Ascending aorta (tissue), 2 donors: ENCODE data around the gene PARP8. TPM values are rescaled to one million over a fixed set of nuclear protein-coding genes. Genes with fewer than 3 reads are reported as not detected.

Experiments used
- DNase-seq, 2 donors: peaks; one replicate each; pipeline ENCODE4 v3.0.0-alpha.2; 2019; ENCODE audit warnings: low spot score in 2 of 2
- H3K27ac ChIP-seq, 2 donors: fragments of 200-600 bp; sonication (generic); one replicate each; pipeline ENCODE4 v1.5.1; 2016 to 2017; ENCODE audit warnings: mild to moderate bottlenecking in 1 of 2
- H3K27me3 ChIP-seq: fragments of 200-600 bp; sonication (generic); one replicate; pipeline ENCODE4 v1.5.1; 2017
- H3K36me3 ChIP-seq, 2 donors: fragments of 200-600 bp; sonication (generic); one replicate each; pipeline ENCODE4 v1.5.1; 2016
- H3K4me1 ChIP-seq, 2 donors: fragments of 200-600 bp; sonication (generic); one replicate each; pipeline ENCODE4 v1.5.1; 2016 to 2017; ENCODE audit warnings: mild to moderate bottlenecking in 1 of 2
- H3K4me3 ChIP-seq, 2 donors: fragments of 200-600 bp; sonication (generic); one replicate each; pipeline ENCODE4 v1.5.1; 2016 to 2017; ENCODE audit warnings: mild to moderate bottlenecking in 1 of 2
- H3K9me3 ChIP-seq, 2 donors: fragments of 200-600 bp; sonication (generic); one replicate each; pipeline ENCODE4 v1.5.1; 2016
- intact Hi-C: fragments of 100-400 bp; cut with DNase I; formaldehyde crosslinking; loops from one replicate; pipeline ENCODE4 v1.15.1; 2023
- total RNA-seq: library from RNA; depleted of rRNA; stranded (reverse); fragments of >200 nt; gene quantifications from one replicate; pipeline ENCODE4 v1.1.0, GENCODE V29; 2016
- TF ChIP-seq, protein P1 (sequence below), 3 experiments: fragments of 200-600 bp in 2 of 3; fragments of 450-650 bp in 1 of 3; sonication (generic) in 2 of 3; IDR thresholded peaks; one replicate each; pipeline ENCODE4 v1.5.1; 2016 to 2019; ENCODE audit warnings: antibody characterized with exemption in 3 of 3, mild to moderate bottlenecking in 1 of 3, moderate library complexity in 1 of 3

The PARP8 gene
- total RNA-seq, 1 donor from 2014 or later: 5.6 TPM

DNA sequence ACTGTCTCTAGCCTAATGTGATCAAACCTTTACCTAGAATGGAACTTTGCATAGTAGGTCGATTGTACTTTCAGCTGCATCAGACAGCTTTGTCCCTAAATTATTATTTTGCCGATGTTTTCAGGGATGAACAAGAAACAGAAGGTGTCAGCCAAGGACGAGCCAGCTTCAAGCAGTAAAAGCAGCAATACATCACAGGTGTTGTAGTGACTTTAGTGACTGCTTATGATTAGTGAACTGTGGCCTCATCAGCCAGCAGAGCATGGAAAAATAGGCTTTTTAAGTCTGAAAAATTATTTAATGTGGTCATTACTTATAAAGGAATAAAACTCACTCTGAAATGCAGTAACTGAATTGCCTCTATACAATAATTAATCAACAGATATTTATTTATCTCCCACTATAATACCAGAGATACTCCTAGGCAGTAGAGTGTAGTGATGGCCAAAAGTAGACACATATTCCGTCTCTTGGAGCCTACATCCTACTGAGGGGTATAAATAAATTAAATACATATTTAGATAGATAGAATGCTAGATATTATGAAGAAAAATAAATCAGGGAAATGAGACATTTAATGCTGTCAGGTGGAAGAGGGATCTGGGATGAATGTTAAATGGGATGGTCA is 166.3 kb downstream of the PARP8 start:
- TF ChIP-seq, protein P1, sequence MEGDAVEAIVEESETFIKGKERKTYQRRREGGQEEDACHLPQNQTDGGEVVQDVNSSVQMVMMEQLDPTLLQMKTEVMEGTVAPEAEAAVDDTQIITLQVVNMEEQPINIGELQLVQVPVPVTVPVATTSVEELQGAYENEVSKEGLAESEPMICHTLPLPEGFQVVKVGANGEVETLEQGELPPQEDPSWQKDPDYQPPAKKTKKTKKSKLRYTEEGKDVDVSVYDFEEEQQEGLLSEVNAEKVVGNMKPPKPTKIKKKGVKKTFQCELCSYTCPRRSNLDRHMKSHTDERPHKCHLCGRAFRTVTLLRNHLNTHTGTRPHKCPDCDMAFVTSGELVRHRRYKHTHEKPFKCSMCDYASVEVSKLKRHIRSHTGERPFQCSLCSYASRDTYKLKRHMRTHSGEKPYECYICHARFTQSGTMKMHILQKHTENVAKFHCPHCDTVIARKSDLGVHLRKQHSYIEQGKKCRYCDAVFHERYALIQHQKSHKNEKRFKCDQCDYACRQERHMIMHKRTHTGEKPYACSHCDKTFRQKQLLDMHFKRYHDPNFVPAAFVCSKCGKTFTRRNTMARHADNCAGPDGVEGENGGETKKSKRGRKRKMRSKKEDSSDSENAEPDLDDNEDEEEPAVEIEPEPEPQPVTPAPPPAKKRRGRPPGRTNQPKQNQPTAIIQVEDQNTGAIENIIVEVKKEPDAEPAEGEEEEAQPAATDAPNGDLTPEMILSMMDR (IDR thresholded peaks at IDR 0.05): no peak
- Histone ChIP-seq H3K36me3 (peaks cover 17 to 42% of the 10 kb centered on the region in 2 donors), H3K4me1 (no peaks in the 10 kb centered on the region), H3K27me3 (no peaks in the 10 kb centered on the region), H3K9me3 (no peaks in the 10 kb centered on the region), H3K27ac (no peak overlapping the region), H3K4me3 (no peak overlapping the region)
- no peak for DNase-seq
- intact Hi-C loops: no loop called here

GRCh38 chr5:50836356-50836755 is 169.9 kb downstream of the PARP8 start:
- TF ChIP-seq, protein P1 (IDR thresholded peaks at IDR 0.05): no peak
- DNase-seq: no peak
- Histone ChIP-seq H3K4me1 (no peaks in the 10 kb centered on the region), H3K4me3 (no peak overlapping the region), H3K9me3 (no peaks in the 10 kb centered on the region), H3K36me3 (peaks cover 7 to 27% of the 10 kb centered on the region in 2 donors), H3K27ac (no peak overlapping the region), H3K27me3 (no peaks in the 10 kb centered on the region)
- intact Hi-C loops: no loop called here

DNA sequence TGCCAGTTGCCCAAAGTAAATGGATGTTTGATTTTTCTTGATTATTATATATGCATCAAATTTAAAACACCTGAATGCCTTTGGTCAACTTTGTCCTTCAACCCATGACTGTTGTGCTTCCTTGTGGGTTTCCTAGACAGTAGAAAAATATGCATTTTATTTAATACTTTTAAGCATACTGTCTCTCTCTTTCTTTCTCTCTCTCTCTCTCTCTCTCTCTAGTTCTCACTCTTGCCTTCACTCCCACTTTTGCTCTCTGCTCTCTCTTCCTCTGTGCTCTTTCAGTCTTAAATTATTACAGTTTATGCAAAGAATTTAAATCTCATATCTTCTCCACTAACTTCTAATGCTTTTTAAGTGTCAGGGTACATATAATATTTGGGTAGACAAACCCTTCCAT is 173.0 kb downstream of the PARP8 start:
- no peaks in the 10 kb centered on the region for H3K4me1 ChIP-seq
- H3K27me3 ChIP-seq: no peaks in the 10 kb centered on the region
- no peak for DNase-seq
- H3K27ac ChIP-seq: no peak overlapping the region
- no peak overlapping the region for H3K4me3 ChIP-seq
- TF ChIP-seq, protein P1 (IDR thresholded peaks at IDR 0.05): no peak
- peaks cover 2 to 31% of the 10 kb centered on the region in 2 donors for H3K36me3 ChIP-seq
- no peaks in the 10 kb centered on the region for H3K9me3 ChIP-seq
- intact Hi-C loops: no loop called here

GRCh38 chr5:50843091-50843490 is 176.7 kb downstream of the PARP8 start:
- no peaks in the 10 kb centered on the region for H3K4me1 ChIP-seq
- TF ChIP-seq, protein P1 (IDR thresholded peaks at IDR 0.05): no peak
- intact Hi-C loops: no loop called here

GRCh38 chr5:50846261-50846660 is 179.8 kb downstream of the PARP8 start:
- Histone ChIP-seq H3K4me1 (no peaks in the 10 kb centered on the region), H3K27ac (no peak overlapping the region), H3K27me3 (no peaks in the 10 kb centered on the region), H3K4me3 (no peak overlapping the region), H3K9me3 (no peaks in the 10 kb centered on the region), H3K36me3 (peaks cover 0 to 5% of the 10 kb centered on the region in 2 donors)
- no peak for DNase-seq
- intact Hi-C loops: no loop called here
- TF ChIP-seq, protein P1 (IDR thresholded peaks at IDR 0.05): no peak

More at GRCh38 chr5:50843091-50843490, 176.7 kb downstream of the PARP8 start:
- no peaks in the 10 kb centered on the region for H3K9me3 ChIP-seq
- no peak overlapping the region for H3K4me3 ChIP-seq
- H3K36me3 ChIP-seq: peaks cover 0 to 5% of the 10 kb centered on the region in 2 donors
- no peak for DNase-seq
- H3K27ac ChIP-seq: no peak overlapping the region
- no peaks in the 10 kb centered on the region for H3K27me3 ChIP-seq

GRCh38 chr5:50849554-50849953 is 183.1 kb downstream of the PARP8 start:
- intact Hi-C loops: no loop called here
- H3K27me3 ChIP-seq: no peaks in the 10 kb centered on the region
- H3K4me3 ChIP-seq: no peak overlapping the region
- H3K4me1 ChIP-seq: no peaks in the 10 kb centered on the region
- no peaks in the 10 kb centered on the region for H3K9me3 ChIP-seq
- TF ChIP-seq, protein P1 (IDR thresholded peaks at IDR 0.05): no peak
- no peak overlapping the region for H3K27ac ChIP-seq
- H3K36me3 ChIP-seq: no peaks in the 10 kb centered on the region
- DNase-seq: no peak
